Muscle of leg (tissue), 11 donors: ENCODE measurements around the gene PRKCD. TPM values are rescaled to one million over a fixed set of nuclear protein-coding genes. Genes with fewer than 3 reads are reported as not detected.

Experiments used
- DNase-seq: peaks from one replicate; pipeline ENCODE4 v3.0.0; 2013
- H3K27ac ChIP-seq: one replicate; pipeline ENCODE4 v1.5.1; 2013; ENCODE audit warnings: mild to moderate bottlenecking, low read length, control low read depth
- H3K27me3 ChIP-seq: one replicate; pipeline ENCODE4 v1.6.1; 2013; ENCODE audit warnings: low read length; ENCODE audit not compliant: control insufficient read depth, insufficient read depth
- H3K36me3 ChIP-seq: one replicate; pipeline ENCODE4 v1.6.1; 2013; ENCODE audit warnings: low read length; ENCODE audit not compliant: control insufficient read depth, insufficient read depth
- H3K4me1 ChIP-seq: one replicate; pipeline ENCODE4 v1.6.1; 2013; ENCODE audit warnings: low read length; ENCODE audit not compliant: control insufficient read depth, insufficient read depth
- H3K4me3 ChIP-seq: one replicate; pipeline ENCODE4 v1.5.1; 2013; ENCODE audit warnings: low read length, control low read depth
- H3K9me3 ChIP-seq: replicated peaks from 2 replicates; pipeline ENCODE4 v1.6.1; 2013; ENCODE audit warnings: low read depth, low read length; ENCODE audit not compliant: control insufficient read depth
- WGBS: methylation state at CpG from one replicate; pipeline ENCODE4 v1.1.5; 2013; ENCODE audit warnings: missing lambda C conversion rate; ENCODE audit not compliant: insufficient coverage; 5-methylcytosine and 5-hydroxymethylcytosine counted together
- polyA plus RNA-seq, 8 donors: library from polyadenylated mRNA; unstranded; fragments of 120-200 nt; gene quantifications; one replicate each; pipeline versions ENCODE4 v1.2.1 to v1.2.3, GENCODE V29; 2013; ENCODE audit warnings: inconsistent platforms in 1 of 8, low replicate concordance in 1 of 8; ENCODE audit not compliant: insufficient read length in 8 of 8, insufficient read depth in 1 of 8
- total RNA-seq: library from RNA; stranded (reverse); fragments of 120-200 nt; gene quantifications from one replicate; pipeline ENCODE4 v1.2.4, GENCODE V29; 2013

The PRKCD gene
- total and polyA plus RNA-seq, 9 donors, result 1.5 to 11.8 (median 7.9) TPM

- Histone ChIP-seq H3K9me3 (no peaks in the 10 kb centered on the region), H3K36me3 (peaks cover 49% of the 10 kb centered on the region), H3K27ac (no peak overlapping the region), H3K4me3 (no peak overlapping the region), H3K4me1 (no peaks in the 10 kb centered on the region), H3K27me3 (no peaks in the 10 kb centered on the region)
- DNase-seq, result no peak
- WGBS, result 92% methylated on average over 10 of the region's 11 CpGs
Measured at GRCh38 chr3:53181528-53181927, 20.5 kb downstream of the PRKCD start.

- no peak overlapping the region for H3K4me3 ChIP-seq
- DNase-seq, result no peak
- no peaks in the 10 kb centered on the region for H3K4me1 ChIP-seq
- 65% methylated on average over 8 of the region's 20 CpGs for WGBS
- H3K36me3 ChIP-seq, result peaks cover 55% of the 10 kb centered on the region
- H3K27ac ChIP-seq, result no peak overlapping the region
- H3K9me3 ChIP-seq, result no peaks in the 10 kb centered on the region
- H3K27me3 ChIP-seq, result no peaks in the 10 kb centered on the region
Measured at GRCh38 chr3:53182764-53183355, 21.9 kb downstream of the PRKCD start.

- no peaks in the 10 kb centered on the region for H3K4me1 ChIP-seq
- no peaks in the 10 kb centered on the region for H3K9me3 ChIP-seq
- H3K27me3 ChIP-seq, result no peaks in the 10 kb centered on the region
- 86% methylated on average over 6 of the region's 9 CpGs for WGBS
- no peak overlapping the region for H3K27ac ChIP-seq
- no peak for DNase-seq
- peaks cover 53% of the 10 kb centered on the region for H3K36me3 ChIP-seq
- H3K4me3 ChIP-seq, result no peak overlapping the region
Measured at GRCh38 chr3:53183514-53183913, 22.5 kb downstream of the PRKCD start.

- Histone ChIP-seq H3K27ac (no peak overlapping the region), H3K4me1 (no peaks in the 10 kb centered on the region), H3K36me3 (peaks cover 52% of the 10 kb centered on the region), H3K4me3 (no peak overlapping the region), H3K27me3 (no peaks in the 10 kb centered on the region), H3K9me3 (no peaks in the 10 kb centered on the region)
- 86% methylated on average over 6 of the region's 7 CpGs for WGBS
- DNase-seq, result no peak
Measured at GRCh38 chr3:53184701-53185100, 23.7 kb downstream of the PRKCD start.

GRCh38 chr3:53185761-53186465, 24.9 kb downstream of the PRKCD start:
- 92% methylated on average over 9 of the region's 20 CpGs for WGBS

GRCh38 chr3:53186726-53187125, 25.7 kb downstream of the PRKCD start:
- Histone ChIP-seq H3K27me3 (no peaks in the 10 kb centered on the region), H3K36me3 (peaks cover 46% of the 10 kb centered on the region), H3K9me3 (no peaks in the 10 kb centered on the region), H3K27ac (no peak overlapping the region), H3K4me1 (no peaks in the 10 kb centered on the region), H3K4me3 (no peak overlapping the region)
- WGBS, result 91% methylated on average over 6 of the region's 9 CpGs
- DNase-seq, result no peak

More at GRCh38 chr3:53185761-53186465, 24.9 kb downstream of the PRKCD start:
- H3K27me3 ChIP-seq, result no peaks in the 10 kb centered on the region
- H3K4me3 ChIP-seq, result no peak overlapping the region
- no peak overlapping the region for H3K27ac ChIP-seq
- H3K4me1 ChIP-seq, result no peaks in the 10 kb centered on the region
- no peaks in the 10 kb centered on the region for H3K9me3 ChIP-seq
- peaks cover 53% of the 10 kb centered on the region for H3K36me3 ChIP-seq
- DNase-seq, result no peak

- no CpG with 5 or more reads among the region's 4 CpGs for WGBS
- no peaks in the 10 kb centered on the region for H3K27me3 ChIP-seq
Measured at GRCh38 chr3:53187430-53187829, 26.4 kb downstream of the PRKCD start.

GRCh38 chr3:53188136-53188685, 27.2 kb downstream of the PRKCD start:
- no peaks in the 10 kb centered on the region for H3K9me3 ChIP-seq
- H3K27ac ChIP-seq, result no peak overlapping the region
- no peak overlapping the region for H3K4me3 ChIP-seq
- H3K27me3 ChIP-seq, result no peaks in the 10 kb centered on the region
- WGBS, result 75% methylated on average over 2 of the region's 5 CpGs
- no peak for DNase-seq
- peaks cover 3% of the 10 kb centered on the region for H3K4me1 ChIP-seq
- H3K36me3 ChIP-seq, result peaks cover 43% of the 10 kb centered on the region

More at GRCh38 chr3:53187430-53187829, 26.4 kb downstream of the PRKCD start:
- Histone ChIP-seq H3K27ac (no peak overlapping the region), H3K36me3 (peaks cover 46% of the 10 kb centered on the region), H3K4me1 (no peaks in the 10 kb centered on the region), H3K4me3 (no peak overlapping the region), H3K9me3 (no peaks in the 10 kb centered on the region)
- no peak for DNase-seq

- no peaks in the 10 kb centered on the region for H3K27me3 ChIP-seq
- H3K27ac ChIP-seq, result no peak overlapping the region
- H3K36me3 ChIP-seq, result peaks cover 37% of the 10 kb centered on the region
- H3K9me3 ChIP-seq, result no peaks in the 10 kb centered on the region
- H3K4me3 ChIP-seq, result no peak overlapping the region
- WGBS, result 93% methylated on average over 12 of the region's 13 CpGs
- no peak for DNase-seq
- H3K4me1 ChIP-seq, result peaks cover 8% of the 10 kb centered on the region
Measured at GRCh38 chr3:53188720-53189119, 27.7 kb downstream of the PRKCD start.

GRCh38 chr3:53189276-53189675, 28.3 kb downstream of the PRKCD start:
- Histone ChIP-seq H3K4me1 (peaks cover 14% of the 10 kb centered on the region), H3K27me3 (no peaks in the 10 kb centered on the region), H3K4me3 (no peak overlapping the region), H3K9me3 (no peaks in the 10 kb centered on the region), H3K36me3 (peaks cover 36% of the 10 kb centered on the region), H3K27ac (no peak overlapping the region)
- DNase-seq, result no peak
- 64% methylated on average over 3 of the region's 3 CpGs for WGBS
